ENCODE data around the gene ARHGEF38. TPM values are rescaled to one million over a fixed set of nuclear protein-coding genes. Genes with fewer than 3 reads are reported as not detected.
A peak's percentile ranks its signal among the peaks of the same experiment; 100 is the strongest.

ARHGEF38 gene
- polyA plus RNA-seq, 3 donors, result not detected

- DNase-seq, result no peak
- Histone ChIP-seq H3K36me3 (replicated peaks in 1 of 2; ENCODE audit: control insufficient read depth in 1 of 2, insufficient read depth in 2 of 2, low read length in 2 of 2) (peaks cover 55 to 63% of the 10 kb centered on the region in 2 donors), H3K4me2 (replicated peaks; ENCODE audit: extremely low read depth, low read length, poor library complexity, severe bottlenecking) (no peak overlapping the region), H3K27me3 (ENCODE audit: control insufficient read depth in 2 of 2, insufficient read depth in 2 of 2, low read length in 2 of 2) (no peaks in the 10 kb centered on the region), H3K4me3 (replicated peaks in 1 of 3; ENCODE audit: low read depth in 2 of 3, low read length in 3 of 3) (no peak overlapping the region), H2AFZ (ENCODE audit: insufficient read depth, low read depth, low read length, poor library complexity, severe bottlenecking) (no peak overlapping the region), H3K27ac (ENCODE audit: low read depth in 1 of 2, low read length in 2 of 2) (no peak overlapping the region), H3K79me2 (ENCODE audit: insufficient read depth, low read length) (peaks cover 9% of the 10 kb centered on the region), H4K20me1 (ENCODE audit: insufficient read depth, low read length) (peaks cover 4% of the 10 kb centered on the region), H3K4me1 (ENCODE audit: control insufficient read depth in 1 of 2, insufficient read depth in 2 of 2, low read length in 2 of 2) (no peaks in the 10 kb centered on the region), H3K9me3 (replicated peaks in 1 of 2; ENCODE audit: control insufficient read depth in 1 of 2, insufficient read depth in 1 of 2, low read length in 2 of 2) (no peaks in the 10 kb centered on the region), H3K9ac (ENCODE audit: insufficient read depth, low read length, poor library complexity, severe bottlenecking) (no peak overlapping the region)
- H3K27ac Mint-ChIP-seq, result no peak overlapping the region
- peaks cover 44 to 58% of the 10 kb centered on the region in 2 donors for H3K36me3 Mint-ChIP-seq
- 100% methylated on average over 1 of the region's 2 CpGs for WGBS (ENCODE audit: insufficient coverage)
- intact Hi-C loops (cut with micrococcal nuclease), result no loop called here
- no peaks in the 10 kb centered on the region for H3K9me3 Mint-ChIP-seq
- no peak for TF ChIP-seq CTCF (IDR thresholded peaks at IDR 0.05)
- H3K4me1 Mint-ChIP-seq, result no peaks in the 10 kb centered on the region
- no peak overlapping the region for H3K4me3 Mint-ChIP-seq
- H3K27me3 Mint-ChIP-seq (ENCODE audit: low read depth in 3 of 3), result no peaks in the 10 kb centered on the region
Observed at GRCh38 chr4:105698607-105699006, 146.2 kb downstream of the ARHGEF38 start.

GRCh38 chr4:105707782-105708180 lies 155.4 kb downstream of the ARHGEF38 start:
- peak overlapping the region; percentile 96 for H2AFZ ChIP-seq (ENCODE audit: insufficient read depth, low read depth, low read length, poor library complexity, severe bottlenecking)
- WGBS (ENCODE audit: insufficient coverage), result 0% methylated on average over 2 of the region's 7 CpGs

More at GRCh38 chr4:105707782-105708180, 155.4 kb downstream of the ARHGEF38 start:
- H3K9me3 Mint-ChIP-seq, result no peaks in the 10 kb centered on the region
- Histone ChIP-seq H3K27me3 (ENCODE audit: control insufficient read depth in 2 of 2, insufficient read depth in 2 of 2, low read length in 2 of 2) (no peaks in the 10 kb centered on the region), H3K4me2 (replicated peaks; ENCODE audit: extremely low read depth, low read length, poor library complexity, severe bottlenecking) (peak overlapping the region; percentile 81), H3K9ac (ENCODE audit: insufficient read depth, low read length, poor library complexity, severe bottlenecking) (peak overlapping the region; percentile 90), H3K9me3 (replicated peaks in 1 of 2; ENCODE audit: control insufficient read depth in 1 of 2, insufficient read depth in 1 of 2, low read length in 2 of 2) (no peaks in the 10 kb centered on the region), H3K27ac (ENCODE audit: low read depth in 1 of 2, low read length in 2 of 2) (peak overlapping the region in 1 of 2 donors; percentile 92), H3K79me2 (ENCODE audit: insufficient read depth, low read length) (peaks cover 50% of the 10 kb centered on the region), H4K20me1 (ENCODE audit: insufficient read depth, low read length) (peaks cover 6% of the 10 kb centered on the region), H3K36me3 (replicated peaks in 1 of 2; ENCODE audit: control insufficient read depth in 1 of 2, insufficient read depth in 2 of 2, low read length in 2 of 2) (peaks cover 0 to 2% of the 10 kb centered on the region in 2 donors), H3K4me3 (replicated peaks in 1 of 3; ENCODE audit: low read depth in 2 of 3, low read length in 3 of 3) (peak overlapping the region; percentile 67 to 98 (median 94)), H3K4me1 (ENCODE audit: control insufficient read depth in 1 of 2, insufficient read depth in 2 of 2, low read length in 2 of 2) (peaks cover 15 to 21% of the 10 kb centered on the region in 2 donors)
- H3K36me3 Mint-ChIP-seq, result no peaks in the 10 kb centered on the region
- peaks cover 22% of the 10 kb centered on the region for H3K4me1 Mint-ChIP-seq
- no peaks in the 10 kb centered on the region for H3K27me3 Mint-ChIP-seq (ENCODE audit: low read depth in 3 of 3)
- H3K27ac Mint-ChIP-seq, result peak overlapping the region; percentile 95 to 98 (median 96)
- no peak for DNase-seq
- TF ChIP-seq CTCF (IDR thresholded peaks at IDR 0.05), result no peak
- peak overlapping the region; percentile 97 to 99 for H3K4me3 Mint-ChIP-seq
- intact Hi-C loops (cut with micrococcal nuclease), result no loop called here

Measured in CD14-positive monocyte (primary cell).